Kidney glomerular epithelial cell (primary cell): ENCODE data around the gene ANKS1A.
A peak's percentile ranks its signal among the peaks of the same experiment; 100 is the strongest.

Experiments used
- DNase-seq: peaks from one replicate; lab custom pipeline; 2025; lab: John Stamatoyannopoulos, UW

Gene ANKS1A

DNA sequence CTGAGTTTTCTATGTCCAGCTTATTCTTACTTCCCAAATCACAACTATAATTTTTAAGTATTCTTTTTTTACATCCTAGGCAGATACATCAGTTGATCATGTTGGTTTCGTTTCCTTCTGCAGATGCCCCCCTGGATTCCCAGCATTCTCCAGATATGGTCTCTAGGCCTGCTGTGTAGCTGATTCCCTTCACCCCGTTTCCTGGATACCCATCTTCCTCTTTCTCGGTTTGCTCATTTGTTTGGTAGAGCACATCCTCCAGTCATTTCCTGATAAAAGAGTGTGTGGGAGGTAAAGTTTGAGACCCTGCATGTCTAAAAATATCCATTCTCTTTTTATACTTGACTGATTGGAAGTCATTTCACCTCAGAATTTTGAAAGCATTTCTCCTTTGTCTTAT is 66.4 kb downstream of the ANKS1A start:
- no peak for DNase-seq

DNA sequence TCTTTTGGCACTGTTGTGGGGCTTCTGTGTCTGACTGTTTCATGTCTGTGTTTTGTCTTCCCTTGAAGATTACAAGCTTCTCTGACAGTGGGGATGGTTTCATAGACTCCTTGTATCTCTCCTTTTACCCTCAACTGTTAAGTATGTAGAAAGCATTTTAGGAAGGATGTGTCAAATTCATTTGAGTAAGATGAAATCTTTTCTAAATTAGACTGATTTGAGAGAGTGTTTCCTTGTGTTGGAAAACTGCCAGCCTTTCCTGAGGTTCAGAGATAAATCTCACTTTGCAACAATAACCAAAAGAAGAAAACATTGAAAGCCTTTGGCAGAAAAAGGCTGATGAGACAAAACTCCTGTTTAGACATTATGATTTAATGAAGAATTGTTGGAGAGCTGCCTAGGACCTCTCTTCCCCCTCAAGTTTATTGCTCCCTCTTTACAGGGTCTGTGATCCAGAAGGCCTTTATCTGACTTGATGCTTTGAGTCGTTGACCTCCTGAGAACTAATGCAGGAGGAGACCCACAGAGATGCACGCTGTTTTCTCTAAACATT is 68.3 kb downstream of the ANKS1A start:
- DNase-seq: no peak

DNA sequence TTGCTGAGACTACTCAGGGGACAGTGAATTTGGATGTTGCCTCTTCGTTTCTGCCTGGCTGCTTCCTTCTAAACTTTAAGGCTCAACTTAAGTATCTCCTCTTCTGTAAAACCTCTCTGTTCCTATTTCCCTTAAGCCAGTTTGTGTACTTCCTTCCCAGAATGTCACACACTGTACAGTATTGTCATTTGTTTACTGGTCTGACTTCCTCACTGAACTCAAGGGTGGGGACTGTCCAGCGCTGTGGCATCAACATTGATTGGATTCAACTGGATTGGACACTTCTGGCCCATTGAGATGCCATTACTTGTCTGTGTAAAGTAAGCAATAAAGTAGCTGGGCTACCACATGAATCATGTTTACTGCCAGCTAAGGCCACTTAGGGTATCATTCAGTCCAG is 69.7 kb downstream of the ANKS1A start:
- no peak for DNase-seq

DNA sequence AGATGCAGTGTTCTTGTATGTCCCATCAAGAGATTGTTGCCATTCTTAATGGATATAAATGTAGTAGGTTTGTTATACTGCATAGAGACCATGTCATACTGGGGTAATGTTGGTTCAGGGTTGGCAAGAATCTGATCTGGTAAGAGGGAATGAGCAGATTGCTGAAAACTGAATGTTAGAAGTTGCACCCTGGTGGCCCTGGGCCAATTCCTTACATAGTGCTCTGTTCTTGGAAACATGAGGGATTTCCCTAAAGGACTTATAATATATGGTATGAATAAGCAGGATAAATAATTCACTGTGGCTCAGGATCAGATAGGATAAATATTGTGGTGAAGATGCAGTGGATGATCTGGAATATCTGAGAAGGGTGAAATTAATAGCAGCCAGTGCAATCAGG is 70.2 kb downstream of the ANKS1A start:
- no peak for DNase-seq

- DNase-seq: no peak
These were observed 72.0 kb downstream of the ANKS1A start for GRCh38 chr6:34961082-34961481.

DNA sequence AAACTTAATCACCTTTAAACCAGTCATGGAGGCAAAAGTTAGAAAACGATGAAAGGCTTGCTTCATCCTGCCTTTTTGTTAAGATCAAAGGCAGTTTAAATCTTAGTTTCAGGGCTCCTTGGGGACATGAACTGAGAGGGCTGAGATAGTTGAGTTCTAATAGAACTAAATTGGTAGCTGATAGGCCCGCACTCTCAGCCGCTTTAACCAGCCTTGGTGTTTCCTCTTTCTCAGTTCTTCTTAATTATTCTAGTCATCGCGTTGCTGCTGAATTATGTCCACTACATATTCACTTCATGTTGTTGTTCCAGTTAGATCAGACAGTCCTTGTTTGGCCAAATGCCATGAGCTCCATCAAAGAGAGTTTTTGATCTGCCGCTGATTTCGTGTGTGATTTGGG is 72.5 kb downstream of the ANKS1A start:
- DNase-seq: no peak

DNA sequence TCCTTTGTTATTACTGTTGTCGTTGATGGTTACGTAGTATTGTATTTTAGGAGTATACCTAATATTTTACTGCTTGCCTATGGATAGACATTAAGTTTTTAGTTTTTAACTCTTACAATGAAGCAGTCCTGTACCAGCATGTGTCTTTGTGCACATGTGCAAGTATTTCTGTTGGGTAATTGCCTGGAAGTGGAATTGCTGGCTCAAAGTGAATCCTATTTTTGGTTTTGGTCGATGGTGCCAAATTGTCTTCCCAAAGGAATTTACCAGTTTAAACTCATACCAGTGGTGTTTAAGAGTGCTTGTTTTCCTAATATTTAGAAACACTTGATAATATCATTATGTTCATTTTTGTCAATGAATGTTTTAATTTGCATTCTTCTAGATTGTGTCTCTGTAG is 75.5 kb downstream of the ANKS1A start:
- no peak for DNase-seq

DNA sequence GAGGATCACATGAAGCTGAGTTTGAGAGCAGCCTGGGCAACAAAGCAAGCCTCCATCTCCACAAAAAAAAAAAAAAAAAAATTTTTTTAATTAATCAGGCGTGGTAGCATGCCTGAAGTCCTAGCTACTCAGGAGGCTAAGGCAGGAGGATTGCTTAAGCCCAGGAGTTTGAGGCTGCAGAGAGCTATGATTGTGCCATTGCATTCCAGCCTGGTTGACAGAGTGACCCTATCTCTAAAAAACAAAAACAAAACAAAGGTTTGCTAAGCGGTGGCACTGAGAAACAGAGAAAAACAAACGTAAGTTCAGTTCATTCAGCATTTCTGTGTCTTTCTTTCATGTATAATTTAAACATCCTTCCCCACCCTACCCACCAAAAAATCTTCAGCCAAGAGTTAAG is 78.4 kb downstream of the ANKS1A start:
- no peak for DNase-seq

GRCh38 chr6:34969662-34970265 is 80.7 kb downstream of the ANKS1A start:
- DNase-seq: no peak

DNA sequence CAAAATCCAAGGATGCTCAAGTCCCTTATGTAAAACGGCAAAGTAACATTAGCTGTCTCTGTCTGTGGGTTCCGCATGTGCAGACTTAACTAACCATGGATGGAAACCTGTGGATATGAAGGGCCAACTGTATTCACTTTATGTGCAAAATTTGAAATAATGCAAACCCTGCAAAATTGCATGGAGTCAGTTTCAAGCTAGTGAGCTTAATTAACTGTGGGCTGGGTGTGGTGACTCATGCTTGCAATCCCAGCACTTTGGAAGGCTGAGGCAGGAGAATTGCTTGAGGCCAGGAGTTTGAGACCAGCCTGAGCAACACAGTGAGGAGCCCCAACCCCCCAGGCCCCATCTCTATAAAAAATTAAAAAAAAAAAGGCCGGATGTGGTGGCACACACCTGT is 81.4 kb downstream of the ANKS1A start:
- DNase-seq: no peak

DNA sequence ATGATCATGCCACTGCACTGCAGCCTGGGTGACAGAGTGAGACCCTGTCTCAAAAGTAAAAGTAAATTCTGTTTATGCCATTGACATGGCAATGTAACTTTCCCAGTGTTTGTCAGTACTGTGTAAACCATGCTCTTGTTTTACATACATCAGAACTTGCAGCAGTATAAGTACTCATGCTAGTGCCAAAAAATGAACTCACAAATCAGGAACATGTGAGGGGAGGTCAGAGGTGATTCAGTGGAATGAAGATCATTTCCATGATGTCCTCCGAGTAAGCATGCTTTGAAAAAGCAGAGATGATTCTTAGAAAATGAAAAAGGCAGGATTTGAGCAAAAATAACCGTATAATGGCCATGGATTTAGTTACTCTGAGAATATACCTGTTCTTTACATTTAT is 81.9 kb downstream of the ANKS1A start:
- no peak for DNase-seq

GRCh38 chr6:34973547-34974248 is 84.6 kb downstream of the ANKS1A start:
- no peak for DNase-seq

- DNase-seq: no peak
These were observed 85.2 kb downstream of the ANKS1A start for GRCh38 chr6:34974249-34974642.

- DNase-seq: no peak
These were observed 87.2 kb downstream of the ANKS1A start for GRCh38 chr6:34976239-34976638.

DNA sequence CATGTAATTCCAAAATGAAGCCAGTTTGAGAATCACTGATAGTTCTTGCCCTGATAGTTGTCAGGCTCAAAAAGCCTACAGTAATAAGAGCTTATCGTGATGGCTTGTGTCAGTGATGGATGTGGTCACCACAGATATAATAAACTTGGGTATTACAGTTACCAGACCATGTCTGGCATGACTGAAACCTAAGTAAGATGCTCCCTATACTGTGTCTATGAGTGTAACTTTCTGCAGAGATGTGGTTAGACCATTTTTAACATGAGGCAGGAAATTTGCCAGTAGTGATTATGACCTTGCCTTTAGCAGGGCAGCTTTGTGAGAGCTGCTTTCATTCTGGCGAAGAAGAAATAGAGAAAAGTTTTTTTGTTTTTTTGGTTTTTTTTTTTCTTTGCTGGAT is 90.2 kb downstream of the ANKS1A start:
- no peak for DNase-seq

GRCh38 chr6:34979994-34980393 is 90.9 kb downstream of the ANKS1A start:
- no peak for DNase-seq

GRCh38 chr6:34981366-34981765 is 92.3 kb downstream of the ANKS1A start:
- DNase-seq: no peak

DNA sequence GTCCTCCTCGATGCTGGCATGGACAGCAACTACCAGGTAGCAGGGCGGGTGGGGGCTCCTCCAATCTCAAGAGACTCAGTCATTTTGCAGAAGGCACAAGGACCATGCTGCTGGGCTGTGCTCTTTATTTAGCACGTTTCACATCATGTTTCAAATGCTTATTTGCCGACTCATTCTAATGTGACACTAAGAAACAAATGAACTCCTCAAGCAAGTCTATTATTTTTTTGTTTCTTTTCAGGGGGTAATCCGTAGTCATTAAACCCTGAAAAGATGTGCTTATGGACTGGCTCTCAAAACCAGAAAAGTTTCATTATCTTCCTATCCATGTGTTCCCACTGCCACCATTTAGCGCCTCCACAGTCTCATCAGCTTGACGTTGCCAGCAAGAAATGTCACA is 92.9 kb downstream of the ANKS1A start:
- no peak for DNase-seq

- DNase-seq: no peak
These were observed 93.4 kb downstream of the ANKS1A start for GRCh38 chr6:34982424-34982852.

DNA sequence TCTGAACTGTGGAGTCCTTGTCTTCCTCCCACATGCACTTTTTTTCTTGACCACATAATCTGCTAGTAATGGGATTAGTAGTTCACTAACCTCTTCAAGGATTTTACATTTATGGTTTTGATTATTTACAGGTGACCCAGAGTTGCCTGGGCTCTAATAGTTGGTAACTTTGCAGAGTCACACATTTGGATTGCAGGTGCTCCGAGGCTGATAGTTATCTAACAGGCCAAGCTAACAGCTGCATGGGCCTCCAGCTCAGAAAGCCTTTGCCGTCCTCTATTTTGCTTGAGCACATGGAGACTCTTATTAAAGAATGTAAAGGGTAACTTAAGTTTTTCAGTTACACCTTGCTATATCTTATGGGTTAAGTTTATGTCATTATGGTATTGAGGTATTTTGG is 95.4 kb downstream of the ANKS1A start:
- no peak for DNase-seq

DNA sequence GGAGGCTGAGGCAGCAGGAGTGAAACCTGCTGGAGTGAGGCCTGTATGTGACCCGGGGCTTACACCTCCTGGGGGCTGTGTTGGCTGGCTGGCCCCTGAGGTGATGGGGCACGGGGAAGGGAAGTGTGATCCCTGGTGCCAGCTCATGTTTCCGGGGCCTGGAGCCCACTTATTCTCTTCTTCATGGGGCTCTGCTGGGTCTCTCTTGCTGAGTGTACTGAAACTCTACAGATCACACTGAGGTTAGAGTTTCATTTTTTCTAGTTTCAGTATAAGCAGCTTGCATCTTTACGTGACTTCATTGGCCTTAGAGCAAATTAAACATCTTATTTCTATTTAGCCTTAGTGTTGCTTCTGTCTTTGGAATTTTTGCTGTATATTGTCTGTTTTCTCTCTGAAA is 96.2 kb downstream of the ANKS1A start:
- no peak for DNase-seq

GRCh38 chr6:34986845-34987246 is 97.8 kb downstream of the ANKS1A start:
- peak; percentile 50 for DNase-seq

DNA sequence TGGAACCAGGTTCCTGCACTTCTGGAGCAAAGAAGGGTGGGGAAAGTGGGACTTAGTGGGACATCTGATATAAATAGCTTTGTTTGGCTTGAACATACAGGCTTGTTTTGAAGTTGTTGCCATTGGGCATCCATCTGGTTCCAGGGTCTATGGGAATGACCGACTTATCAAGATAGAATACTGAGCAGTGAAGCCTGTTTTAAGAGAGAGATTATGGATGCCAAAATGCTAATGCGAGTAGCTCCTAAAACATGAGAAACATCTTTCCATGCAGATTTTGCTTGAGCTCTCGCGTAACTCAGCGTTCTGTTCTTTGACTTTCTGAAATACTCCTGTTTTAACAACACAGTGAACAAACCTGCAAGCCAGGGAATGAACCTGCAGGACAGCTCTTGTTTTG is 98.5 kb downstream of the ANKS1A start:
- DNase-seq: no peak
